ENCODE data around the gene TBC1D22A.

The TBC1D22A gene

DNA sequence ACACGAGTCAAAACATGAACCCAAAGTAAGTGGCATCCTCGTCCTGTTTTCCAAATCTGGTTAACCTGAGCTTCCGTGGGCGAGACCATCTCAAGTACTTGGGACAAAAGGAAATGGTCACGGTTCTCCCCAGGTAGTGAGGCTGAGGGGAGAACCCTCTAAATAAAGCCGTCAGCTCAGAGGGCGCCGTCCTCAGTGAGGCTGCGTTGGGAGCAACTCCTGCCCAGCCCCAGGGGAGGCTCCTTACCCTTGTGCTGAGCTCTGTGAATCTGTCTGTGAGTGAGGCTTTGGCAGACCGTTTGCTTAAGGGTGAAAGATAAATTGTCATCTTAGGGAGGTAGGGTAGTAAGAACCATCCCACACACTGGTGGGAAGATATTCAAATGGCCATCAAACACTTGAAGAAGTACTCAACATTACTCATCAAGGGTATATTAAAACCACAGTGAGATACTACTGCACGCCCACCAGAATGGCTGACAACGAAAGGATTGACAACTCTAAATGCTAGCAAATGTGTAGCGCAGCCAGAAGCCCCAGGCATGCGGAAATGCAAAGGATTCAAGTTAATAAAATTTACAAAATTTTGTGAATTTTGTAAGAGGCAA, 321.0 kb downstream of the TBC1D22A start:
- no peak for DNase-seq (ENCODE audit: low spot score)

DNA sequence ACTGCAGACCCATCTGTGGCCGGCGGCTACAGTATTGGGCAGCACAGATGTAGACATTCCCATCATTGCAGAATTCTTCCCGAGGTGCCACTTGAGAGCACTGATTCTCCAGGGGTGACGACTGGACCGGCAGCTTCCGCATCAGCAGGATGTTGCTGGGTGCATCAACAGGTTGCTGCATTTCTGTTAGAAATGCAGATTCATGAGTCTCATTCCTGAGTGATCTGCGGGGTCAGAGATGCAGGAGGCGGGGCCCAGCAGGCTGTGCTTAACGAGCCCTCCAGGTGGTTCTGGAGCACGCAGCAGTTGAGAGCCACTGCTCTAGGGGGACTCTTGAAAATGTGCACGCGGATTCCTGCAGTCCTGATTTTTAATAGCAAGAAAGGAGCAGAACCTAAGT, 321.8 kb downstream of the TBC1D22A start:
- DNase-seq (ENCODE audit: low spot score) = no peak

DNA sequence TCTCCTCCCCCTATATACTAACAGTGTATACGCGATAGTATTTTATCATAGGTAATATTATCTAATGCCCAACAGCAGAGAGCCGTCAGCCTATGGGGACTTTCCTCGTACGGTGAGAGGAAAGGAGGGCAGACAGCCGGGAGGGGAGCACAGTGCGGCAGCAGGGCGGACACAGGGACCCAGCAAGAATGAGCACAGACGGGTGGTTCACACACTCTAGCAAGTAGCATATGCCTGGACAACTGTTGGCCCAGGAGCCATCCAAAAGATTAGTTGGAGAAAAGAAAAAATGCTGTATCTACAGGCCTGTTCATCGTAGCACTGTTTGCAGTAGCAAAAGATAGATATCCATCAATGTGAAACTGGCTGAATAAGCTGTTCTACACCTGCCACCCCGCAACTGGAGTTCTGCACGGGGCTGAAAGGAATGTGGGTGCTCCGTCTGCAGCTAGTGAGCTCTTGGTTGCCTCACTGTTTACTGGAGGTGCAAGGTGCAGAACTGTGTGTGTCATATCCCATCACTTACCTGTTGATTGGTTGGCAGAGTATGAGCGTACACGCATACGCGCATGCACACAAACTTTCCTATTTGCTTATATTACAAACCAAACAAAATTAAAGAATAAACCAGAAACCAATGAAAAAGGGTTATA, 324.3 kb downstream of the TBC1D22A start:
- no peak for DNase-seq (ENCODE audit: low spot score)

DNA sequence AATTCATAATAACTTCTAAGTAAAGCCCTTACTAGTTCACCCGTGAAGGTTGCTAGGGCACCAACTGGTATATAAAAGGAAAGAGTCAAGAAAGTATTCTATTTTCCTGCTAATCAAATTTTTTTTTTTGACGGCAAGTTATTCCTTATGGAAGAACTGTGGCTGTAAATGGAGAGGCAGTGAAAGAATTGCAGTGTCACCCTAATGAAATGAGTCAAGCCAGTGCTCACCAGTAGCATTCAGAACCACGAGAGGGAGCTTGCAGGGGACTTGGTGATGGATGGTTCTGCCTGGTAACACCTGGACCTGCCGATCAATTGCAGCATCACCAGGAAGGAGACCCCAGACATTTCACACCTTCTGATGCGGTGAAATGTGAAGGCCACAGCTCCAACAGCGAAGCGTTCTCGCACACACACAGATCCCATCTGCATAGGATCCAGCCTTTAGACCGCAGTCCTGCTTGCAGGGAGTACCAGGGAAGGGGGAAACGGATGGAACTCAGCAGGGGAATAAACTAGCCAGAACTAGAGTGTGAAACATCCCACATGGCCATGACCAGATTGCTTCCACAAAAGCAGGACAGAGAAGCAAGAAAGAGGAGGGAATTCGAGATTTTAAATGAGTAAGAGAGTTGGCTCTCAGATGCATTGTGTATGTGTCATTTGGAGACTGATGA, 326.2 kb downstream of the TBC1D22A start:
- no peak for DNase-seq (ENCODE audit: low spot score)

DNA sequence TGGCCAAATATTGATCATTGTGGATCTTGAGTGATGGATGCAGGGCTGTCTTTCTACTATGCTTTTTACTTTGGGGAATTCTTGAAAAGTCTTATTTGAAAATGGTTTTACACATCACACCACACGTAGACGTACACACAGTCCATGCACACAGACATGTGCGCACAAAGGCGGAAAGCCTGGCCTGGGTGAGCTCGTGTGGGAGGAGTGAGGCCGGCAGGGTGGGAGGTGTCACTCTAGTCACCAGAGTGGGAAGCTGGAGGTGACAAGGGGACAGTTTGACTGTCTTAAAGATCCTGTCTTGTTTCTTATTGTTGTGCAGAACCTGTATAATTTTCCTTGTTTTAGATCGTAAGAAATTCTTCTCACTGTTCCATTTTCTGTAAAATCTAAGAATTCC, 326.9 kb downstream of the TBC1D22A start:
- DNase-seq (ENCODE audit: low spot score) = no peak

DNA sequence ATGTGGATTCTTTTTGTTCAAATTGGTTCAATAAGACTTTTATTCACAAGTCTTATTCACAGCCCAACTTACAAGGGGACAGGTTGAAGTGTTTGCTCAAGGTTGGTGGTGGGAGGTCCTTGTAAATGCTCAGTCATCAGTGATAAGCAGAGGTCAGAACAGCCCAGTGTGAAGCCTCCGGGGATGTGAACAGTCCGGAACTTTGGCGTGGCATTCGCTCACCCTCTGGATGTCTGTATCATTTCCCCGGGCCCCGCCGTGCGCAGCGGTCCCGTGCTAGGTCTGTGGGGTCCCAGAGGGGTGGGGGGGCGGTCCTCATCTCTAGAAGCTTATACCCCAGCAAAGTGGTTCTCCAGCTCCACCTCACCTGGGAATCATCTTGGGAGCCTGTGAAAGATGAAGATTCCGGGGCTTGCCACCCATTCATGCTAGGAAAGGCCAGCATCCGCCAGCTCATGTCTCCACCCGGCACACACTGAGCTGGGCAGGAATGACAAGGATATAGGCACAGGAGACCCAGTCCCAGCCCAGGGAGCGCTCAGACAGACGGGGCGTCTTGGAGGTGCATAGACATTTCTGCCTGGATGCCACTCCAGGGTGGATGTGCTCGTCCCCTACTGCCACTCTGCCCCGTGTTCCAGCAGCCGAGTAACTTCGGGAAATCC, 327.5 kb downstream of the TBC1D22A start:
- no peak for DNase-seq (ENCODE audit: low spot score)

DNA sequence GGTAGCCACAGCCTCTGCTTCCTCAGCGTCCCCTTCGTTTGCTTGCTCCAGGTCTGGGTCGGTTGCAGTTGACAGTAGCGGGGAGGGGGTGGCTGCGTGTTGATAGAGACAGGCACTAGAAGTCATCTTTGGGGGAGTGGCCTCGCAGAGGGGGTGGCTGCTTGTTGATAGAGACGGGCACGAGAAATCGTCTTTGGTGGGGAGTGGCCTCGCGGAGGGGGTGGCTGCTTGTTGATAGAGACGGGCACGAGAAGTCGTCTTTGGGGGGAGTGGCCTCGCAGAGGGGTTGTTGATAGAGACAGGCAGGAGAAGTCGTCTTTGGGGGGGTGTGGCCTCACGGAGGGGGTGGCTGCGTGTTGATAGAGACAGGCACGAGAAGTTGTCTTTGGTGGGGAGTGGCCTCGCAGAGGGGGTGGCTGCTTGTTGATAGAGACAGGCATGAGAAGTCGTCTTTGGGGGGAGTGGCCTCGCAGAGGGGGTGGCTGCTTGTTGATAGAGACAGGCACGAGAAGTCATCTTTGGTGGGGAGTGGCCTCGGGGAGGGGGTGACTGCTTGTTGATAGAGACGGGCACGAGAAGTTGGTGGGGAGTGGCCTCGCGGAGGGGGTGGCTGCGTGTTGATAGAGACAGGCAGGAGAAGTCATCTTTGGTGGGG, 328.3 kb downstream of the TBC1D22A start:
- peak; percentile 6 for DNase-seq (ENCODE audit: low spot score)

DNA sequence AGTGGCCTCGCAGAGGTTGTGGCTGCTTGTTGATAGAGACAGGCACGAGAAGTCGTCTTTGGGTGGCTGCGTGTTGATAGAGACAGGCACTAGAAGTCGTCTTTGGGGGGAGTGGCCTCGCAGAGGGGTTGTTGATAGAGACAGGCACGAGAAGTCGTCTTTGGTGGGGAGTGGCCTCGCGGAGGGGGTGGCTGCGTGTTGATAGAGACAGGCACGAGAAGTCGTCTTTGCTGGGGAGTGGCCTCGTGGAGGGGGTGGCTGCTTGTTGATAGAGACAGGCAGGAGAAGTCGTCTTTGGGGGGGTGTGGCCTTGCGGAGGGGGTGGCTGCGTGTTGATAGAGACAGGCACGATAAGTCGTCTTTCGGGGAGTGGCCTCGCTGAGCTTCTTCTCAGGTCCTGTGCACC, 328.8 kb downstream of the TBC1D22A start:
- no peak for DNase-seq (ENCODE audit: low spot score)

DNA sequence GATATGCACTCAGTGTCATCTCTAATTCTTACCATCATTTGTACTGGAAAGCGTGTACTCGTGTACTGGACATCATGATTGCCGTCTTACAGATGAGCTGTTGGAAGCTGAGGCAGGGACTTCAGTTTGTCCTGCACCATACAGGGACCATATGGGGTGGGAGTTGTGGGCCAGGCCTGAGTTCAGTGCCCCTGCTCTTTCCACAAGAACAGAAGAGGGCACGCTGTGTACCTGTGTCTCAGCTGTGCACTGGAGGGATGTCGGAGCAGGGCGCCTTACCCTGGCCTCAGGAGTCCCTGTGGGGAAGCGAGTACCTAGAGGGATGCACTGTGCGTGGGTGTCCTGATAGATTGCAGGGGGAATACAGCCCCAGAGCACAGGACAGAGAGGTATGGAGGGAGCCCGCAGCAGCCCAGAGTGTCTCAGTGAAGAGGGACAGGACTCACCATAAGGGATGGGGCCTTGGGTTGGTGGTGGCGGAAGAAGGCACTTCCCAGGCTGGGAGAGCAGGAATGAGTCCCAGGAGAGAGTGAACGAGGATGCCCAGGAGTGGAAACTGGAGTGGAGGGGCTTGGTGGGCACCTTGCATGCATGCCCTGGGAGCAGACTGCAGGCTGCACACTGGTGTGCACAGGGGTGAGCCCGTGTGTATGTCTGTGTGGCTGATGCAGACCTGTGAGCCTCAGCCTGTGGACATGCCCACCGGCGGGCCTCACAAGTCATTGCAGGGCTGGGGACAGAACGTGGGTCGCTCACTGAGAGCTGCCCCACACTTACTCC, 329.7 kb downstream of the TBC1D22A start:
- DNase-seq (ENCODE audit: low spot score) = no peak

DNA sequence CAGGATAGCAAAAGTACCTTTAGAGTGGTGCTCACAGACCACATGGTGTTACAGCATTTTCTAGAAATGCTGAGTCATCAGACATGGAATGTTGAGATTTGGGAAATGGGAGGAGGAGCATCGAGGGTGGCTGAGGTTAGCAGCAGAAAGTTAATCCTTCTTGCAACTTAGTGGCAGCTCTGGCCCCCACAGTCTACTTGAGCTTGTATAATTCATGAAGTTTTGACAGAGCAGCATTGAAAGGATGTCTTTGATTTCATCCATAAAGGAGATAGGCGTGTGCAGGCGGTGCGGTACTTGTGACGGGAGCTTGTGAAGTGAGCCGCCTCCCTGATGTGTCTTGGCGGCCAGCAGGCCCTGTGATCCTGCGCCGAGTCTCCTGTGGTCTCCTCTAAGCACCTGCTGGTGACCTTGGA, 330.5 kb downstream of the TBC1D22A start:
- no peak for DNase-seq (ENCODE audit: low spot score)

DNA sequence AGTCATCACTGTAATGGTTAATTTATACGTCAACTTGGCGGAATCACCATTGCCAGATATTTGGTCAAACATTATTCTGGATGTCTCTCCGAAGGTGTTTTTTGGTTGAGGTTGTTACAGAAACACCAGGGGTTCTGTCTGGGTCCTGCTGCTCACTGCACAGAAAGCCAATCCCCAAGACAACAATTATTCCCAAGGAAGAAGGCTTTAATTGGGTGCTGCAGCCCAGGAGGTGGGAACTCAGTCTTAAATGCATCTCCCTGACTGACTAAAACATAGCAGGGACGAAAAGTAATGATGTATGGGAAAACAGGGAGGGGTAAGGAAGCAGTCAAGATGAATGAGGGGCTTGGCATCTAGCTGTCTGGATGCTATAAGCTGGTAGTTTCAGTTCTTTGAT, 331.3 kb downstream of the TBC1D22A start:
- no peak for DNase-seq (ENCODE audit: low spot score)

DNA sequence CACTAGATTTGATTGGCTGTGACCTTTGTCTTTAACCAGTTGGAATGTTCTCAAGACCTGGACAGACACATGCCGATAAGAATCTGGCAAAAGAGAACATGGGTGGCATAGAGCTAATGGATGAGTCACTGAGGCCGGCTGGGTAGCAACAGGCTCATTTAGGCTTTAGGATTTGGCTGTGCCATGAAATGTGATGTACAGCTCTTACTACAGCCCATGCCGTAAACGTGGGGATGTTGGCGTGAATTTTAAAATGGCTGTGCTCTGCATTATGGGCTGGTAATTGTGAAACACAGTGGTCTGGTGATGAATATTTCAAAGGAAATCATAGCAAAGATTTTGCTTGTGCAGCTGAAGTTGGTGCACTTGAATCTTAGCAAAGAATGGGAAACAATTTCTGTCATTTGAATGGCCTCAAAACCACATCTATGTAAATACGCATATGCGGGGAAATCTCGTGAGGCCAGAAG, 332.4 kb downstream of the TBC1D22A start:
- no peak for DNase-seq (ENCODE audit: low spot score)

DNA sequence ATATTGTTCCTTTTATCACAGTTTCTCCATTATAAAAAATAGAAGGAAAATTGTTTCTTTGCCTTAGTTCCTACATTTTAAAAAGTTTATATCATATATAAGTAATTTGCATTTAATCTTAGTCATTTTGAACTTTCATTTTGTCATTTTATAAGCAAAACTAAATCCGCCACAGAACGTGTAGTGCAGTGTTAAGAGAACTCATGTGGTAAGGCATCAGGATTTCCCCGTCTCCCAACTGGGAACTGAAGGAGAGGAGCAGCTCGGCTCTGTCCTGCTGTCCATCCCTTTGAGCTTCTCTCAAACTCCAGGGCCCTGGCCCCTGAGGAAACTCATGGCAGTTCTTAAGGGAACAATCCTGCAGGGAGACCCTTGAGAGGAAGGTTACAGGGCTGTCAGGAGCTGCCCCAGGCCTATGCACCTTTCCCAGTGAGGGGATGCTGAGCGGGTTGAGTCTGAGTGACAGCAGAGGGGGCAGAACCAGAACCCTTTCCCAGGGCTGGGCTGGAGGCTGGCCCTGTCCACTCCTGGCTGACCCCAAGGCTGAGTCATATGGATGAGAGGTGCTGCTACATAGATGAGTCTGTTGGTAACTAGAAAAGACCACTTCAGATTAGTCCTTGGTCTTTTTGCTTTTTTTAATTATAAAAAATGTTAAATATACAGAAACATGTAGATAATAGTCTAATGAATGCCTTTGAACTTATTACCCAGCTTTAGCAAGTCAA, 333.1 kb downstream of the TBC1D22A start:
- DNase-seq (ENCODE audit: low spot score) = no peak

DNA sequence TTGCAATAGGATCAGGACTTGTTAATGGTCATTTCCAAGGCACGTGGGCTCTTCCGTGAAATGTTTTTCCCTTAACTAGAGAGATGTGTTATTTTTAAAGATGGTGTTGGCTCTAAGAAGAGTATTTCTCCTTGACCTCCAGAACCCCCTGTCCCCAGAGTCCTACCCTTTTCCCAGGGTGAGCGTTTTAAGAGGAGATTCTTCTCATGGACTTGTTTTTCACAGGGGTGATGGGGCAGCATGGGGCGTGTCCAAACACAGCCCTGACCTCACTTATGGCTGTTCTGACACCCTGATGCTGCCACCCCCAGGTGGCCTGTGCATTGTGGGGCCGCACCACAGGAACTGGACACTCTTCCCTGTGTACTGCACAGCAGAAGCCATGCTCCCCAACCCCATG, 335.7 kb downstream of the TBC1D22A start:
- DNase-seq (ENCODE audit: low spot score) = no peak

DNA sequence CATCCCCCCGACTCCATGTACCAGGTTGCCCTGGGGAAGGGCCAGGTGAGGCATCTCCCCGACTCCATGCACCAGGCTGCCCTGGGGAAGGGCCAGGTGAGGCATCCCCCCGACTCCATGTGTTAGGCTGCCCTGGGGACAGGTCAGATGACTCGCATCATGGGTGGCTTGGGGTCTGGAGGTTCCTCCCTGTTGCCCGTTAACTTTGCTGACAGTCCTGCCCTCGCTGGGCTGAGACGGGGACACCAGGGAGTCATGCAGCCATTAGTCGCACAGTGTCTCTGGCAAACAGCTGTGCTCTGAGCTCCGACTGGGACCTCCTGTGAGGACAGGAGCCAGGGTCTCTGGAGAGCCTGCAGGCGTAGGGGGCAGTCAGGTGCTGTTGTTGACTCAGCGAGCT, 336.1 kb downstream of the TBC1D22A start:
- no peak for DNase-seq (ENCODE audit: low spot score)

DNA sequence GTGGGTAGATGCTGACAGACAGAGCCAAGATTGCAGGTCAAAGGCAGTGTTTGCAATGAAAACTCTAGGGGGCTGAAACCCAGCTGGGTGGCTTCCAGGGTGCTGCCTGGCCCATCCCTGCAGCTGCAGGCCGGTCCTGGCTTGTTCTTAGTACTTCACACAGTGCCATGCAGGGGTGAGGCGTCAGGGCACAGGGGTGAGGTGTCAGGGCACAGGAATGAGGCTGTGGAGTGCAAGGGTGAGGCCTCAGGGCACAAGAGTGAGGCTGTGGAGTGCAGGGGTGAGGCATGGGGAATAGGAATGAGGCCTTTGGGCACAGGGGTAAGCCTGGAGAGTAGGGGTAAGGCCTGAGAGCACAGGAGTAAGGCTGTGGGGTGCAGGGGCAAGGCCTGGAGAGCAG, 337.6 kb downstream of the TBC1D22A start:
- no peak for DNase-seq (ENCODE audit: low spot score)

DNA sequence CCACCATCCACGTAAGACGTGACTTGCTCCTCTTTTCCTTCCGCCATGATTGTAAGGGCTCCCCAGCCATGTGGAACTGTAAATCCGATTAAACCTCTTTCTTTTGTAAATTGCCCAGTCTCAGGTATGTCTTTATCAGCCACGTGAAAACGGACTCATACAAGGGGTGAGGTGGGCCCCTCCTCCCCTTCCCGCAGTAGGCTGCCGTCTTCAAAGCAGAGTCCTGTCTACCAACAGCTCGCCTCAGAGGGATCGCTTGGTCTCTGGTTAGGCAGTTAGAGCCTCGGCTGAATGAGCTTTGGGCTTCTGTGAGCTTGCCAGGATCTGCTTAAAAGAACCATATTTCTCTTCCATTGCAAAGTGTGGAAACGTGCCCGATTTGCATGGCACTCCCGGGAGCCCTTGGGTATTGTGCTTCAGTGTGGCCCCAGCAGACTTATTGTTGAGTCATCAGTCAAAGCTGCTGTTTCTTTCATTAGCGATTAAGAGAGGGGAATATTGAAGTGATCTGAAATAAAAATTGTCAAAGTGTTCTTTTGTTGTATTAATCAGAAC, 338.3 kb downstream of the TBC1D22A start:
- DNase-seq (ENCODE audit: low spot score) = no peak

DNA sequence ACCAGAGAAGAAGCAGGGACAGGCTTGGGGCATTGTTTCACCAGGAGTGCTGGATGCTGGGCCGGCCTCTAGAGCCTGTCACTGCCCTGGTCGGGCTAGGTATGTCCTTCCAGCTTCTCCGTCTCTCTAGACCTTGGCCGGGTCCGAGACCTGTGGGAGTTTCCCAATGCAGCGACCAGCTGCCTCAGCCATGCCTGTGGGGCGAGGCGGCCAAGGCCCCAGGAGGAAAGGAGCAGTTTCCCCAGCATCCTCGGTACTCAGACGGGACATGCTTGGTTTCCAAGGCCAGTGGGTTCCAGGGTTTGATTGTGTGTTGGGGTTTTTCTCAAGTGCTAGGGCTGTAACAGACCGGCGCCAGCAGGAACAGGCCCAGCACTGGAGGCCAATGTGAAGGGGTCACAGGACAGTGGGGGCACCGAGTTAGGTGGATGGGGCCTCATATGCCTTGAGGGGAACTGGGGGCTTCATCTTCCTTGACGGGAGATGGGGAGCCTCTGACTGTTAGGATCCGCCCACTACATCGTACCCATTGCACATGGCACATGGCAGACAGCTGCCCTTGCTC, 339.0 kb downstream of the TBC1D22A start:
- no peak for DNase-seq (ENCODE audit: low spot score)

DNA sequence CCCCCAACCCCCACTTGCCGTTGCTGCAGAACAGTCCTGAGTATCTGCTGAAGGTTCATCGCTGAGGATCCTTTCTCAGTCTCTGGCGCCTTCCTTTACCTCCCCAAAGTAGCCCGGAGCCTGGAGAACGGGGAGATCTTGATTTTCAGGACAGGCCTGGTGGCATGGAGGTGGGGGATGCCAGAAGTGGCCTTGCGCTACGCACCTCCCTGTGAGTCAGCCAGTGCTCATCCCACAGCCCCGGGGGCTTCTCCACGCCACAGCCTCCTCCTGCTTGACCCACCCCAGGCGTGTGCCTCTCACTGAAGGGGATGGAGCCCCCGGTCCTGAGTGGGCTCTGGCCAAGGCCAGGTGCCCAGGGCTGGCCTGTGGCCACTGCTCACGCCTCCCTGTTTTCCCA, 339.6 kb downstream of the TBC1D22A start:
- DNase-seq (ENCODE audit: low spot score) = no peak

DNA sequence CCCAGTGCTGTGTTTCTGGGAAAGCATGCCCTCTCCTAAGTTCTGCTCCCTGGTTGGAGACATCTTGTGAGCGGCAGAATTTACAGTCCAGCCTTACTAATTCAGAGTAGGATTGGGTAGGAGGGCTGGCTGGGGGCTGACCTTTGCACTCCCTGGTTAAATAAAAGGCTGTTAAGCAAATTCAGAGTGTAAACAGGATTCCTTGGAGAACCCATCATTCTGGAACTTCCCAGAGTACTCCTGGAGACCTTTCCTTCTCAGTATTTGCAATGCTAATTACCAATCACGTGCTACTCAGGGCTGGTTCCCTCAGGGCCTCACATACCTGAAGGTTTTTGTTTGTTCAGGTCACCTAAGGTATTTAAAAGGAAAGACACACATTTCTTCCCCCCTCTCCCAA, 340.2 kb downstream of the TBC1D22A start:
- no peak for DNase-seq (ENCODE audit: low spot score)
